HEK293 (cell line): ENCODE measurements around the gene CLIC3.

Experiments used
- CTCF ChIA-PET: fragments of 350-600 bp; formaldehyde crosslinking; extraction: SDS; loops from one replicate; lab custom pipeline; 2021; ENCODE audit warnings: antibody characterized with exemption; lab: Yijun Ruan, JAX
- POLR2A ChIA-PET: fragments of 300-600 bp; formaldehyde crosslinking; extraction: SDS; loops from one replicate; lab custom pipeline; 2020; ENCODE audit warnings: antibody characterized with exemption, inconsistent platforms; lab: Yijun Ruan, JAX
- H3K27ac ChIP-seq: fragments of 200-500 bp; sonication (Bioruptor generic); 2 replicates; pipeline ENCODE4 v1.5.1; 2014; ENCODE audit warnings: low read depth, low read length, control low read depth, inconsistent platforms; ENCODE audit errors: extremely low read depth
- H3K36me3 ChIP-seq, 2 experiments: fragments of 200-500 bp in 1 of 2; sonication (Bioruptor generic) in 1 of 2; 1 replicate in 1 of 2; 2 replicates in 1 of 2; pipeline ENCODE4 v1.5.1; 2014 to 2017; ENCODE audit warnings: inconsistent platforms in 2 of 2, low read length in 2 of 2; ENCODE audit not compliant: control insufficient read depth in 2 of 2, insufficient read depth in 1 of 2
- H3K4me1 ChIP-seq: fragments of 200-500 bp; sonication (Bioruptor generic); 2 replicates; pipeline ENCODE4 v1.5.1; 2014; ENCODE audit warnings: mild to moderate bottlenecking, low read length, inconsistent platforms; ENCODE audit not compliant: control insufficient read depth, insufficient read depth
- H3K4me3 ChIP-seq: 2 replicates; pipeline ENCODE4 v1.5.1; 2011; ENCODE audit warnings: low read depth, mild to moderate bottlenecking, control low read depth, low read length, moderate library complexity
- H3K9me3 ChIP-seq: fragments of 200-500 bp; sonication (Bioruptor generic); 2 replicates; pipeline ENCODE4 v1.5.1; 2014; ENCODE audit warnings: low read depth, low read length, inconsistent platforms; ENCODE audit not compliant: control insufficient read depth, insufficient read depth
- BCL11B ChIP-seq: fragments of 450-650 bp; formaldehyde crosslinking; IDR thresholded peaks from 2 replicates; pipeline ENCODE4 v1.5.1; 2016; ENCODE audit warnings: low read depth, missing biosample characterization, missing genetic modification characterization
- EGR2 ChIP-seq: fragments of 450-650 bp; formaldehyde crosslinking; IDR thresholded peaks from 2 replicates; pipeline ENCODE4 v1.5.1; 2016; ENCODE audit warnings: low read depth, missing biosample characterization, missing genetic modification characterization
- GLI2 ChIP-seq: fragments of 450-650 bp; formaldehyde crosslinking; IDR thresholded peaks from 2 replicates; pipeline ENCODE4; 2017; ENCODE audit warnings: missing biosample characterization, missing genetic modification characterization, low read depth, borderline replicate concordance
- GLIS2 ChIP-seq: fragments of 450-650 bp; formaldehyde crosslinking; IDR thresholded peaks from 2 replicates; pipeline ENCODE4 v1.5.1; 2016; ENCODE audit warnings: missing biosample characterization, missing genetic modification characterization
- KLF1 ChIP-seq: fragments of 450-650 bp; formaldehyde crosslinking; IDR thresholded peaks from 2 replicates; pipeline ENCODE4 v1.5.1; 2016; ENCODE audit warnings: missing biosample characterization, missing genetic modification characterization
- MYNN ChIP-seq: fragments of 450-650 bp; formaldehyde crosslinking; IDR thresholded peaks from 2 replicates; pipeline ENCODE4 v1.5.1; 2016; ENCODE audit warnings: missing biosample characterization, missing genetic modification characterization, borderline replicate concordance
- SCRT1 ChIP-seq: fragments of 450-650 bp; formaldehyde crosslinking; IDR thresholded peaks from 2 replicates; pipeline ENCODE4 v1.5.1; 2016; ENCODE audit warnings: missing biosample characterization, missing genetic modification characterization, borderline replicate concordance
- ZBTB8A ChIP-seq: fragments of 450-650 bp; formaldehyde crosslinking; IDR thresholded peaks from 2 replicates; pipeline ENCODE4 v1.5.1; 2016; ENCODE audit warnings: missing biosample characterization, missing genetic modification characterization
- ZEB2 ChIP-seq: fragments of 450-650 bp; formaldehyde crosslinking; IDR thresholded peaks from 2 replicates; pipeline ENCODE4 v1.5.1; 2016; ENCODE audit warnings: missing biosample characterization, missing genetic modification characterization
- ZNF10 ChIP-seq: fragments of 450-650 bp; formaldehyde crosslinking; IDR thresholded peaks from 2 replicates; pipeline ENCODE4 v1.5.1; 2017; ENCODE audit warnings: missing biosample characterization, missing genetic modification characterization
- ZNF221 ChIP-seq: fragments of 450-650 bp; formaldehyde crosslinking; IDR thresholded peaks from 2 replicates; pipeline ENCODE4 v1.5.1; 2017; ENCODE audit warnings: missing biosample characterization, missing genetic modification characterization, borderline replicate concordance
- ZNF223 ChIP-seq: fragments of 450-650 bp; formaldehyde crosslinking; IDR thresholded peaks from 2 replicates; pipeline ENCODE4 v1.5.1; 2016; ENCODE audit warnings: missing biosample characterization, missing genetic modification characterization
- ZNF292 ChIP-seq: fragments of 450-650 bp; formaldehyde crosslinking; IDR thresholded peaks from 2 replicates; pipeline ENCODE4 v1.5.1; 2016; ENCODE audit warnings: low read depth, missing biosample characterization, missing genetic modification characterization, borderline replicate concordance
- ZNF341 ChIP-seq: fragments of 450-650 bp; formaldehyde crosslinking; IDR thresholded peaks from 2 replicates; pipeline ENCODE4; 2016; ENCODE audit warnings: low read depth, missing biosample characterization, missing genetic modification characterization
- ZNF366 ChIP-seq: fragments of 450-650 bp; formaldehyde crosslinking; conservative IDR thresholded peaks from 2 replicates; pipeline ENCODE4 v1.5.1; 2016; ENCODE audit warnings: missing biosample characterization, missing genetic modification characterization
- ZNF521 ChIP-seq: fragments of 450-650 bp; formaldehyde crosslinking; IDR thresholded peaks from 2 replicates; pipeline ENCODE4 v1.5.1; 2017; ENCODE audit warnings: missing biosample characterization, mild to moderate bottlenecking, missing genetic modification characterization
- ZNF529 ChIP-seq: fragments of 450-650 bp; formaldehyde crosslinking; IDR thresholded peaks from 2 replicates; pipeline ENCODE4 v1.5.1; 2017; ENCODE audit warnings: missing genetic modification characterization, missing biosample characterization; ENCODE audit not compliant: insufficient replicate concordance
- ZNF561 ChIP-seq: fragments of 450-650 bp; IDR thresholded peaks from 2 replicates; pipeline ENCODE4 v1.5.1; 2018; ENCODE audit warnings: missing biosample characterization, missing genetic modification characterization, borderline replicate concordance
- ZNF677 ChIP-seq: fragments of 450-650 bp; IDR thresholded peaks from 2 replicates; pipeline ENCODE4 v1.5.0; 2018; ENCODE audit warnings: missing biosample characterization, mild to moderate bottlenecking, missing genetic modification characterization, moderate library complexity
- TF ChIP-seq, protein P1 (sequence below): fragments of 450-650 bp; formaldehyde crosslinking; IDR thresholded peaks from 2 replicates; pipeline ENCODE4 v1.5.1; 2016; ENCODE audit warnings: missing biosample characterization, missing genetic modification characterization
- TF ChIP-seq, protein P2 (sequence below): fragments of 450-650 bp; formaldehyde crosslinking; IDR thresholded peaks from 2 replicates; pipeline ENCODE4 v1.5.1; 2017; ENCODE audit warnings: missing biosample characterization, missing genetic modification characterization
- TF ChIP-seq, protein P3 (sequence below): sonication (generic); formaldehyde crosslinking; IDR thresholded peaks from 2 replicates; pipeline ENCODE4 v1.8.1; 2022; ENCODE audit warnings: mild to moderate bottlenecking, moderate library complexity, missing genetic modification reagents
- TF ChIP-seq, protein P4 (sequence below): fragments of 450-650 bp; formaldehyde crosslinking; IDR thresholded peaks from 2 replicates; pipeline ENCODE4 v1.5.1; 2016; ENCODE audit warnings: missing biosample characterization, missing genetic modification characterization
- TF ChIP-seq, protein P5 (sequence below): fragments of 450-650 bp; formaldehyde crosslinking; IDR thresholded peaks from 2 replicates; pipeline ENCODE4 v1.5.1; 2016; ENCODE audit warnings: missing biosample characterization, missing genetic modification characterization

Gene CLIC3

DNA sequence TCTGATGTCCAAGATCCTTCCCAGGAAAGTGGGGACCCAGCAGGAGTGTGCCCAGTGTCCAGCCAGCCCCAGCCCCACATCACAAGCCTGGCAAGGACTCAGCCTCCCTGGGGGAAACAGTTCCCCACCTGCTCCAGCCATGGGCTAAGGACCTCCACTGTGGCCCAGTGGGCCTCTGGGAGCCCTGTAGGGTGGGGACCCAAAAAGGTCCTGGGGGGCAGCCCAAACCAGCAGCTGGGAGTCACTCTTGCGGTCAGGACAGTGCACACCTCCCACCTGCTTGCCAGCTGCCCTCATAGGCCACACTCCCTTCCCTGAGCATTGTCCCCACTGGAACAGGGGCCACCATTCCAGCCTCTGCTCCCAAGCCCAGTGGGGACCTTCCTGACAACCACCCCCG lies 30.0 kb upstream of the CLIC3 start:
- H3K36me3 ChIP-seq: peaks cover 0 to 4% of the 10 kb centered on the region in 2 experiments; a peak in 1 of 3 replicates
- TF ChIP-seq BCL11B (tag by site-specific recombination) (peak; percentile 58; the same call in 1 of the 2 replicates), ZNF677 (tag by site-specific recombination) (no peak), ZNF366 (no peak), ZNF221 (no peak), ZNF292 (tag by site-specific recombination) (no peak), GLI2 (tag by site-specific recombination) (no peak), GLIS2 (tag by site-specific recombination) (0 out of 2 replicates have a peak, but pooled peaks have one; percentile 58), ZNF223 (tag by site-specific recombination) (no peak), ZBTB8A (peak; percentile 50)
- TF ChIP-seq, protein P1, sequence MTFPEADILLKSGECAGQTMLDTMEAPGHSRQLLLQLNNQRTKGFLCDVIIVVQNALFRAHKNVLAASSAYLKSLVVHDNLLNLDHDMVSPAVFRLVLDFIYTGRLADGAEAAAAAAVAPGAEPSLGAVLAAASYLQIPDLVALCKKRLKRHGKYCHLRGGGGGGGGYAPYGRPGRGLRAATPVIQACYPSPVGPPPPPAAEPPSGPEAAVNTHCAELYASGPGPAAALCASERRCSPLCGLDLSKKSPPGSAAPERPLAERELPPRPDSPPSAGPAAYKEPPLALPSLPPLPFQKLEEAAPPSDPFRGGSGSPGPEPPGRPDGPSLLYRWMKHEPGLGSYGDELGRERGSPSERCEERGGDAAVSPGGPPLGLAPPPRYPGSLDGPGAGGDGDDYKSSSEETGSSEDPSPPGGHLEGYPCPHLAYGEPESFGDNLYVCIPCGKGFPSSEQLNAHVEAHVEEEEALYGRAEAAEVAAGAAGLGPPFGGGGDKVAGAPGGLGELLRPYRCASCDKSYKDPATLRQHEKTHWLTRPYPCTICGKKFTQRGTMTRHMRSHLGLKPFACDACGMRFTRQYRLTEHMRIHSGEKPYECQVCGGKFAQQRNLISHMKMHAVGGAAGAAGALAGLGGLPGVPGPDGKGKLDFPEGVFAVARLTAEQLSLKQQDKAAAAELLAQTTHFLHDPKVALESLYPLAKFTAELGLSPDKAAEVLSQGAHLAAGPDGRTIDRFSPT (tag by site-specific recombination): no peak
- TF ChIP-seq, all 188 proteins: peak for 3
- ChIA-PET CTCF (interaction anchor here (0.7 to 5.8 kb wide), 12 partner anchors 8 to 239 kb away, joined by 3 to 86 read pairs (median 6); partner anchors contain the start of genes FBXW5, SAPCD2 and TMEM141), POLR2A (interaction anchor here (0.5 to 1.9 kb wide), 4 partner anchors 9 to 204 kb away, joined by 3 to 6 read pairs (median 4); partner anchors contain the start of gene PAXX)
- Histone ChIP-seq H3K4me3 (no peak overlapping the region), H3K4me1 (peaks cover 2% of the 10 kb centered on the region; the same call in 1 of the 2 replicates), H3K27ac (no peak overlapping the region), H3K9me3 (no peaks in the 10 kb centered on the region)

DNA sequence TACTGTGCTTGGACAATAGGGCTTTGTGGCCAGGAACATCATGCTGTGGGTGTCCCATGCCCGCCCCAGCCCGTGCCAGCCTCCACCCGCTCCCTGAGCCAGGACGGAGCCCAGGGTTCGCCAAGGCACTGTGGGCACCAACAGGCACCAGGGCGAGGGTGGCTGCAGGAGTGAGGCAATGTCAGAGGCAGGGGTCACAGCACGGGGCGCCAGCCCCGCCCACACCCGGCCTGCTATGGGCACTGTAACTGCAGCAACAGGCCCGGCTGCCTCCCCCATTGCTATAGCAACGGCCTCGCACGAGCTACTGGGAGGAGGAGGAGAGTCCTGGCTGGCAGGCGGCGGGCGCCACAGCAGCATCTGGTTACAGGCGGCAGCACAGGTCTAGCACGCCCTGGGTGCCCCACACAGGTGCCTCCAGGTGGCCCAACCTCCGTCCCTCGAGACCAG lies 29.2 kb upstream of the CLIC3 start:
- Histone ChIP-seq H3K27ac (no peak overlapping the region), H3K36me3 (peaks cover 0 to 8% of the 10 kb centered on the region in 2 experiments; a peak in 1 of 3 replicates), H3K4me1 (peaks cover 2% of the 10 kb centered on the region; the same call in 1 of the 2 replicates), H3K9me3 (no peaks in the 10 kb centered on the region), H3K4me3 (no peak overlapping the region)
- CTCF ChIA-PET: interaction anchor here (0.9 to 5.8 kb wide), 6 partner anchors 10 to 81 kb away, joined by 3 to 86 read pairs (median 13); partner anchors contain the start of genes FBXW5 and SAPCD2
- POLR2A ChIA-PET: interaction anchor here (1.0 to 1.9 kb wide), 3 partner anchors 9 to 61 kb away, joined by 4 to 6 read pairs (median 4); partner anchors contain the start of gene PAXX
- TF ChIP-seq ZNF529 (tag by site-specific recombination) (no peak), ZNF341 (no peak), ZEB2 (tag by site-specific recombination) (no peak), SCRT1 (tag by site-specific recombination) (no peak), ZNF521 (tag by site-specific recombination) (no peak), MYNN (tag by site-specific recombination) (no peak), EGR2 (tag by site-specific recombination) (0 out of 2 replicates have a peak, but pooled peaks have one; percentile 15), ZNF10 (tag by site-specific recombination) (no peak), KLF1 (tag by site-specific recombination) (no peak), ZNF561 (no peak)
- TF ChIP-seq, protein P1 (tag by site-specific recombination): peak; percentile 77; the same call in 1 of the 2 replicates
- TF ChIP-seq, protein P2, sequence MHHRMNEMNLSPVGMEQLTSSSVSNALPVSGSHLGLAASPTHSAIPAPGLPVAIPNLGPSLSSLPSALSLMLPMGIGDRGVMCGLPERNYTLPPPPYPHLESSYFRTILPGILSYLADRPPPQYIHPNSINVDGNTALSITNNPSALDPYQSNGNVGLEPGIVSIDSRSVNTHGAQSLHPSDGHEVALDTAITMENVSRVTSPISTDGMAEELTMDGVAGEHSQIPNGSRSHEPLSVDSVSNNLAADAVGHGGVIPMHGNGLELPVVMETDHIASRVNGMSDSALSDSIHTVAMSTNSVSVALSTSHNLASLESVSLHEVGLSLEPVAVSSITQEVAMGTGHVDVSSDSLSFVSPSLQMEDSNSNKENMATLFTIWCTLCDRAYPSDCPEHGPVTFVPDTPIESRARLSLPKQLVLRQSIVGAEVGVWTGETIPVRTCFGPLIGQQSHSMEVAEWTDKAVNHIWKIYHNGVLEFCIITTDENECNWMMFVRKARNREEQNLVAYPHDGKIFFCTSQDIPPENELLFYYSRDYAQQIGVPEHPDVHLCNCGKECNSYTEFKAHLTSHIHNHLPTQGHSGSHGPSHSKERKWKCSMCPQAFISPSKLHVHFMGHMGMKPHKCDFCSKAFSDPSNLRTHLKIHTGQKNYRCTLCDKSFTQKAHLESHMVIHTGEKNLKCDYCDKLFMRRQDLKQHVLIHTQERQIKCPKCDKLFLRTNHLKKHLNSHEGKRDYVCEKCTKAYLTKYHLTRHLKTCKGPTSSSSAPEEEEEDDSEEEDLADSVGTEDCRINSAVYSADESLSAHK (tag by site-specific recombination): no peak
- TF ChIP-seq, protein P3, sequence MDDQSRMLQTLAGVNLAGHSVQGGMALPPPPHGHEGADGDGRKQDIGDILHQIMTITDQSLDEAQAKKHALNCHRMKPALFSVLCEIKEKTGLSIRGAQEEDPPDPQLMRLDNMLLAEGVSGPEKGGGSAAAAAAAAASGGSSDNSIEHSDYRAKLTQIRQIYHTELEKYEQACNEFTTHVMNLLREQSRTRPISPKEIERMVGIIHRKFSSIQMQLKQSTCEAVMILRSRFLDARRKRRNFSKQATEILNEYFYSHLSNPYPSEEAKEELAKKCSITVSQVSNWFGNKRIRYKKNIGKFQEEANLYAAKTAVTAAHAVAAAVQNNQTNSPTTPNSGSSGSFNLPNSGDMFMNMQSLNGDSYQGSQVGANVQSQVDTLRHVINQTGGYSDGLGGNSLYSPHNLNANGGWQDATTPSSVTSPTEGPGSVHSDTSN: no peak
- TF ChIP-seq, protein P4, sequence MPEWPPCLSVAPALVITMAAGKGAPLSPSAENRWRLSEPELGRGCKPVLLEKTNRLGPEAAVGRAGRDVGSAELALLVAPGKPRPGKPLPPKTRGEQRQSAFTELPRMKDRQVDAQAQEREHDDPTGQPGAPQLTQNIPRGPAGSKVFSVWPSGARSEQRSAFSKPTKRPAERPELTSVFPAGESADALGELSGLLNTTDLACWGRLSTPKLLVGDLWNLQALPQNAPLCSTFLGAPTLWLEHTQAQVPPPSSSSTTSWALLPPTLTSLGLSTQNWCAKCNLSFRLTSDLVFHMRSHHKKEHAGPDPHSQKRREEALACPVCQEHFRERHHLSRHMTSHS (tag by site-specific recombination): no peak
- TF ChIP-seq, protein P5, sequence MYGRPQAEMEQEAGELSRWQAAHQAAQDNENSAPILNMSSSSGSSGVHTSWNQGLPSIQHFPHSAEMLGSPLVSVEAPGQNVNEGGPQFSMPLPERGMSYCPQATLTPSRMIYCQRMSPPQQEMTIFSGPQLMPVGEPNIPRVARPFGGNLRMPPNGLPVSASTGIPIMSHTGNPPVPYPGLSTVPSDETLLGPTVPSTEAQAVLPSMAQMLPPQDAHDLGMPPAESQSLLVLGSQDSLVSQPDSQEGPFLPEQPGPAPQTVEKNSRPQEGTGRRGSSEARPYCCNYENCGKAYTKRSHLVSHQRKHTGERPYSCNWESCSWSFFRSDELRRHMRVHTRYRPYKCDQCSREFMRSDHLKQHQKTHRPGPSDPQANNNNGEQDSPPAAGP: no peak
